Panc1 (cell line): ENCODE data around the gene BEND4.
"Not testable (repeated sequence)": the region's sequence is repeated elsewhere in the genome, so short reads cannot be mapped to it uniquely, and the experiment has no call there.

Experiments
- CTCF ChIP-seq: fragments of 450-650 bp; IDR thresholded peaks from 2 replicates; pipeline ENCODE4 v1.5.1; 2017; ENCODE audit warnings: mild to moderate bottlenecking
- POLR2AphosphoS5 ChIP-seq: IDR thresholded peaks from 2 replicates; pipeline ENCODE4 v1.6.1; 2012; ENCODE audit warnings: mild to moderate bottlenecking, low read depth, low read length, moderate library complexity
- REST ChIP-seq, 2 experiments: IDR thresholded peaks; 2 replicates each; pipeline ENCODE4 v1.6.1; 2011 to 2012; ENCODE audit warnings: low read depth in 2 of 2, control low read depth in 1 of 2, low read length in 1 of 2, mild to moderate bottlenecking in 1 of 2, moderate library complexity in 1 of 2; ENCODE audit not compliant: insufficient read depth in 1 of 2
- SIN3A ChIP-seq: IDR thresholded peaks from 2 replicates; pipeline ENCODE4 v1.6.1; 2012; ENCODE audit warnings: low read depth, mild to moderate bottlenecking, low read length, moderate library complexity, borderline replicate concordance; ENCODE audit not compliant: insufficient read depth
- TCF7L2 ChIP-seq: IDR thresholded peaks from 2 replicates; pipeline ENCODE4 v1.6.1; 2011; ENCODE audit warnings: mild to moderate bottlenecking, low read depth, low read length, inconsistent platforms

GRCh38 chr4:42166186-42166585 is 13.7 kb upstream of the BEND4 start:
- not testable (repeated sequence) for TF ChIP-seq TCF7L2; CTCF; REST (IDR thresholded peaks at IDR 0.05; ENCODE audit: insufficient read depth in 1 of 2, low read depth in 2 of 2, low read length in 1 of 2); POLR2AphosphoS5; SIN3A
